IMR-90 (cell line): ENCODE data around the gene ARSH. TPM values are rescaled to one million over a fixed set of nuclear protein-coding genes. Genes with fewer than 3 reads are reported as not detected.
"Not testable (repeated sequence)": the region's sequence is repeated elsewhere in the genome, so short reads cannot be mapped to it uniquely, and the experiment has no call there.

Experiments used
- ATAC-seq: fragments of 200-7000 bp; cut with Tn5 transposase; 2 replicates; pipeline ENCODE4 v1.9.1; 2020; ENCODE audit warnings: low read depth, mild to moderate bottlenecking, moderate library complexity
- BruUV-seq: library from RNA; stranded (reverse); fragments of 400-500 nt; replicated peaks from 2 replicates; lab custom pipeline; 2021; lab: Mats Ljungman, UMichigan
- CTCF ChIA-PET: fragments of 300-600 bp; formaldehyde crosslinking; extraction: SDS; loops from one replicate; lab custom pipeline; 2021; ENCODE audit warnings: antibody characterized with exemption; lab: Yijun Ruan, JAX
- POLR2A ChIA-PET: fragments of 300-600 bp; sonication (Branson Sonifier 250); formaldehyde crosslinking; loops from one replicate; lab custom pipeline; 2022; ENCODE audit warnings: antibody characterized with exemption; ENCODE audit not compliant: unreplicated experiment; lab: Charles Lee
- DNase-seq: peaks from one replicate; pipeline ENCODE4 v3.0.0; 2013
- H2AFZ ChIP-seq: replicated peaks from 2 replicates; pipeline ENCODE3; 2013; ENCODE audit warnings: low read length, mild to moderate bottlenecking; ENCODE audit not compliant: poor library complexity
- H2AK5ac ChIP-seq: 2 replicates; pipeline ENCODE4 v1.6.1; 2013; ENCODE audit warnings: low read depth, low read length, inconsistent platforms
- H2AK9ac ChIP-seq: replicated peaks from 2 replicates; pipeline ENCODE3; 2013; ENCODE audit warnings: mild to moderate bottlenecking, low read depth, low read length, moderate library complexity; ENCODE audit not compliant: poor library complexity
- H2BK120ac ChIP-seq: 2 replicates; pipeline ENCODE4 v1.6.1; 2013; ENCODE audit warnings: low read depth, low read length, inconsistent platforms
- H2BK15ac ChIP-seq: 3 replicates; pipeline ENCODE4 v1.6.1; 2013; ENCODE audit warnings: low read depth, low read length, inconsistent platforms
- H2BK20ac ChIP-seq: 2 replicates; pipeline ENCODE4 v1.6.1; 2013; ENCODE audit warnings: low read depth, mild to moderate bottlenecking, inconsistent platforms, low read length, moderate library complexity
- H2BK5ac ChIP-seq: 2 replicates; pipeline ENCODE4 v1.6.1; 2013; ENCODE audit warnings: mild to moderate bottlenecking, low read depth, low read length, inconsistent platforms; ENCODE audit not compliant: poor library complexity, severe bottlenecking
- H3K14ac ChIP-seq: replicated peaks from 2 replicates; pipeline ENCODE4 v1.6.1; 2013; ENCODE audit warnings: low read depth, low read length, inconsistent platforms
- H3K18ac ChIP-seq: 2 replicates; pipeline ENCODE4 v1.6.1; 2013; ENCODE audit warnings: low read depth, low read length, control low read depth
- H3K23ac ChIP-seq: 2 replicates; pipeline ENCODE4 v1.6.1; 2013; ENCODE audit warnings: low read depth, low read length, inconsistent platforms
- H3K27ac ChIP-seq: 2 replicates; pipeline ENCODE4 v1.5.1; 2013; ENCODE audit warnings: mild to moderate bottlenecking, control low read depth, low read length; ENCODE audit not compliant: insufficient read depth
- H3K27me3 ChIP-seq: 2 replicates; pipeline ENCODE4 v1.6.1; 2013; ENCODE audit warnings: low read length; ENCODE audit not compliant: control insufficient read depth, insufficient read depth
- H3K36me3 ChIP-seq: 2 replicates; pipeline ENCODE4 v1.6.1; 2013; ENCODE audit warnings: low read length, mixed read lengths; ENCODE audit not compliant: control insufficient read depth, insufficient read depth
- H3K4ac ChIP-seq: 2 replicates; pipeline ENCODE4 v1.6.1; 2013; ENCODE audit warnings: low read depth, low read length, inconsistent platforms
- H3K4me1 ChIP-seq: 2 replicates; pipeline ENCODE4 v1.6.1; 2013; ENCODE audit warnings: low read length, mixed read lengths; ENCODE audit not compliant: control insufficient read depth, insufficient read depth
- H3K4me2 ChIP-seq: 2 replicates; pipeline ENCODE4 v1.6.1; 2013; ENCODE audit warnings: low read depth, mild to moderate bottlenecking, control low read depth, low read length, moderate library complexity
- H3K4me3 ChIP-seq: 2 replicates; pipeline ENCODE4 v1.5.1; 2013; ENCODE audit warnings: low read depth, mild to moderate bottlenecking, control low read depth, low read length, moderate library complexity; ENCODE audit not compliant: insufficient read depth
- H3K56ac ChIP-seq: 2 replicates; pipeline ENCODE4 v1.6.1; 2013; ENCODE audit warnings: low read length, inconsistent platforms; ENCODE audit not compliant: insufficient read depth; ENCODE audit errors: extremely low read depth
- H3K79me1 ChIP-seq, 2 experiments: 2 replicates each; pipeline ENCODE4 v1.6.1; 2013; ENCODE audit warnings: low read length in 2 of 2, inconsistent platforms in 1 of 2, low read depth in 1 of 2
- H3K9ac ChIP-seq: 2 replicates; pipeline ENCODE4 v1.6.1; 2013; ENCODE audit warnings: low read depth, low read length, control low read depth
- H3K9me1 ChIP-seq: 2 replicates; pipeline ENCODE4 v1.6.1; 2013; ENCODE audit warnings: low read length, inconsistent platforms; ENCODE audit not compliant: insufficient read depth
- H3K9me3 ChIP-seq: 2 replicates; pipeline ENCODE4 v1.6.1; 2013; ENCODE audit warnings: low read length; ENCODE audit not compliant: control insufficient read depth, insufficient read depth
- H4K20me1 ChIP-seq: 2 replicates; pipeline ENCODE4 v1.6.1; 2013; ENCODE audit warnings: low read length, inconsistent platforms; ENCODE audit not compliant: insufficient read depth
- H4K5ac ChIP-seq: 2 replicates; pipeline ENCODE4 v1.6.1; 2013; ENCODE audit warnings: mild to moderate bottlenecking, low read depth, low read length, control low read depth
- H4K8ac ChIP-seq, 2 experiments: 2 replicates each; pipeline ENCODE4 v1.6.1; 2013; ENCODE audit warnings: low read depth in 2 of 2, low read length in 2 of 2, control low read depth in 1 of 2, inconsistent platforms in 1 of 2
- H4K91ac ChIP-seq: 2 replicates; pipeline ENCODE4 v1.6.1; 2013; ENCODE audit warnings: low read depth, low read length, inconsistent platforms; ENCODE audit not compliant: insufficient read depth
- ELK1 ChIP-seq: fragments of 150-350 bp; IDR thresholded peaks from 2 replicates; pipeline ENCODE4 v1.6.1; 2016; ENCODE audit warnings: low read depth, mild to moderate bottlenecking, low read length, moderate library complexity, borderline replicate concordance
- WGBS, 2 experiments: methylation state at CpG; one replicate each; pipeline versions ENCODE4 v1.1.5 to v1.1.7; 2013; ENCODE audit warnings: missing lambda C conversion rate in 2 of 2; ENCODE audit not compliant: insufficient read length in 1 of 2; ENCODE audit errors: extremely low coverage in 2 of 2; 5-methylcytosine and 5-hydroxymethylcytosine counted together
- dilution Hi-C: fragments of 300-500 bp; cut with HindIII; formaldehyde crosslinking; loops from one replicate; pipeline ENCODE4 v1.14.3; 2018; ENCODE audit warnings: low sequenced_read_pairs; ENCODE audit not compliant: unreplicated experiment
- in situ Hi-C: fragments of 300-500 bp; cut with MboI; formaldehyde crosslinking; loops from 3 replicates; pipeline ENCODE4 v1.14.3; 2019; ENCODE audit warnings: low sequenced_read_pairs, inconsistent platforms, mixed read lengths
- intact Hi-C: fragments of 100-400 bp; cut with micrococcal nuclease; formaldehyde crosslinking; loops from 2 replicates; pipeline ENCODE4 v1.10.0; 2022
- polyA plus RNA-seq, 3 experiments: library from polyadenylated mRNA; depleted of rRNA; stranded (reverse); fragments of >200 nt; gene quantifications; 2 replicates each; pipeline ENCODE4 v1.2.3, GENCODE V29; 2012; ENCODE audit warnings: low replicate concordance in 1 of 3
- total RNA-seq: library from RNA; depleted of rRNA; stranded (reverse); fragments of >200 nt; gene quantifications from 2 replicates; pipeline ENCODE4 v1.2.3, GENCODE V29; 2012

The ARSH gene
- total and polyA plus RNA-seq, 2 of the 4 experiments (the other 2 are of a cell fraction) = not detected

GRCh38 chrX:3046253-3047240 is 40.2 kb downstream of the ARSH start (continued):
- no peak for TF ChIP-seq ELK1

GRCh38 chrX:3050523-3051175 is 44.3 kb downstream of the ARSH start:
- CTCF ChIA-PET = interaction anchor here (0.6 kb wide), 1 partner anchor 34 kb away, joined by 4 read pairs; no protein-coding TSS in a partner anchor
- in situ Hi-C loops, dilution Hi-C loops: not testable (repeated sequence)

More at GRCh38 chrX:3050523-3051175, 44.3 kb downstream of the ARSH start:
- WGBS, 2 experiments = no CpG with 5 or more reads among the region's 11 CpGs
- H3K36me3 ChIP-seq, BruUV-seq, H2AK9ac ChIP-seq, H3K79me1 ChIP-seq, H2BK120ac ChIP-seq, H3K18ac ChIP-seq, H3K4me3 ChIP-seq, H4K8ac ChIP-seq, intact Hi-C loops, H2AK5ac ChIP-seq, H3K4me2 ChIP-seq, H3K27ac ChIP-seq, ATAC-seq, H4K5ac ChIP-seq, H3K23ac ChIP-seq, H3K14ac ChIP-seq, H3K9me1 ChIP-seq, H2BK15ac ChIP-seq, H3K27me3 ChIP-seq, H3K4me1 ChIP-seq, H2BK5ac ChIP-seq, H2BK20ac ChIP-seq, DNase-seq, H4K20me1 ChIP-seq, H3K9me3 ChIP-seq, H3K9ac ChIP-seq, POLR2A ChIA-PET, H2AFZ ChIP-seq, H3K4ac ChIP-seq, H4K91ac ChIP-seq, H3K56ac ChIP-seq: not testable (repeated sequence)
